Hematopoietic multipotent progenitor cell treated with erythropoietin and hydrocortisone succinate and interleukin-3 and kit ligand, for 8 days (in vitro differentiated cells): ENCODE data around the gene SLC27A2.

Source experiments
- DNase-seq: peaks from one replicate; pipeline ENCODE4 v3.0.0-alpha.2; 2015

SLC27A2 gene

DNA sequence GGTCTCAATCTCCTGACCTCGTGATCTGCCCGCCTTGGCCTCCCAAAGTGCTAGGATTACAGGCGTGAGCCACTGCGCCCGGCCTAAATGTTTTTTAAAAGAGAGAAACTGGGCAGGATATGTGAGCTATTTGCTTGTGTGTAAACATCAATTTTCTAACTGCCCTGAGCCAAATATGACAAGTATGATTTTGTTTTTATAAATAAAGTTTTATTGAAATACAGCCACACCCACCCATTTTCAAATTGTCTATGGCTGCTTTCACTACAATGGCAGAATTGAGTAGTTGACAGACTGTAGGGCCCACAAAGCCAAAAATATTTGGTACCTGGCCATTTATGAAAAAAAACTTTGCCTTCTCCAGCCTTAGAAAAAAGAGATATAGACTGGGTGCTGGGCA lies 99.4 kb downstream of the SLC27A2 start:
- DNase-seq = no peak
